HG03025 (cell line): ENCODE data around the gene SMARCD1.
A peak's percentile ranks its signal among the peaks of the same experiment; 100 is the strongest.

Experiments used
- ATAC-seq: cut with Tn5 transposase; IDR thresholded peaks from one replicate; pipeline ENCODE4 v1.9.1; 2021; ENCODE audit warnings: mild to moderate bottlenecking, moderate library complexity; ENCODE audit not compliant: unreplicated experiment, low FRiP score

SMARCD1 gene

GRCh38 chr12:50084775-50085614 is at the start of gene SMARCD1:
TSS of gene SMARCD1 (plus strand) at chr12:50085342. CDS start at chr12:50085370, 28 bp downstream.
- ATAC-seq: peak; percentile 76

DNA sequence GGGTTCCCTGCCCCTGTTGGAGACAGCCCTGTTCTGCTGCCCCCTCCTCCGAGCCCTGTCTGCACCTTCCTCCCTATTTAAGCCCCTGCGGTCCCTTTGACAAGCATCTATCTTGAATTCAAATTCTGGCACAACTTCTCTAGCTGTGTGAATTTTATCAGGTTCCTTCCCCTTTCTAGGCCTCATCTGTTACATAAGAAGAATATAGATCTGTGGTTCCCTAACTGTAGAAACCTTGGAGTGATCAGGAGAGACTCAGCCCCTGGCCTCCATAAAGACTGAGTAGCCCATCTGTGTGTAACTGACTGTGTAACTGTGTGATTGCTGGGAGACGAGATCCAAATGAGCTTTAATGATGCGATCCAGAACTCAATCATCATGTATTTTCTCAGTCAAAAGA is 46.8 kb upstream of the SMARCD1 start:
- ATAC-seq: no peak

GRCh38 chr12:50039151-50039835 is 45.8 kb upstream of the SMARCD1 start:
- ATAC-seq: no peak

DNA sequence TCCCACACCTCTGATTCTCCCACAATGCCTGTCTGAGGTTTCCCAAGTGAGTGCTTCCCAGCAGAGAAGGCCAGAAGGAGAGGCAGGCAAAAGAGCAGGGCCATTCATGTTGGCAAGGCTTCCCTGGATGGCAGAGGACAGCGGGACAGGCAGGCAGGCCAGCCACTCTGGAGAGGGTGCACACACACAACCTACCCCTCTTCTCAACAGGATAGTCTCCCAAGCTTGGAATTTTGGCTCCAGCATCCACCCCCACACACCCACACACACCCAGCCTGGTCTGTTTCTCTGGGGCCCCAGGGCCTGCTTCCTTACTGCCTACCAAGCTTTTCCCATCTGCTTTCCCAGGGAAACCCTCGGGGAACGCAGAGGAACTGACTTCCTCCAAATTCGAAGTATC is 44.5 kb upstream of the SMARCD1 start:
- ATAC-seq: no peak

DNA sequence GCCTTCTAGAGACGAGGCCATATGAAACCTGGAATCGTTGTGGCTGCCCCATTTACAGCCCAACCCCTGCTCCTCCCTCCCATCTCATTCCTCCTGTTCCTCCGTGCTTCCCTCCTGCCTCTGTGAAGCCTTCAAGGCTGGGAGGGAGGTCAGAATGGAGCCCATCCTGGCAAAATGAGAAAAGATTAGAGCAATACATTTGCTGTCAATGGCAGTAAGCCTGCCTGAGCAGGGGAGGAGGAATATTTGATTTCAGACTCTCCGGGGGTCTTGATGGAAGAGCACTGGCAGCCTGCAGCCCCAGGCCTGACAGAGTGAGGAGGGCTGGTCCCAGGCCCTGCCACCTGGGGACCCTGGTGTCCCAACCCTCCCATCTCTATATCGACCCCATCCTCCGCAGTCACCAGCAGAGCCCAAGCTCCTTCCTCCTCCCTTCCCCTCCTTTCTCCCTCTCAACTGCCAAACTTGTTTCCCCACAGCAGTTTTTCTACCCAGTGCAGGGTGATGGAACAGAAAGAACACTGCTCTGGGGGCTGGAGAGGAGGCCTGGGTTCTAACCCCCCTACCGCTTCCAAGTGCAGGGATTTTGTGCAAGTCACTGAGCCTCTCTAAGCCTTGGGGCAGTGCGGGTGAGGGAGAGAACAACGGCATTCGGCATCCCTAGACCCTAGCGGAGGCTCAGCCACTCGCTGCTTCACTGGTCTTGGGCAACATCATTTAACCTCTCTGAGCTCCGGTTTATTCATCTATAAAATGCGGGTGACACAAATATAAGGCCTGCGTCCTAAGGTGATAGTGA is 43.9 kb upstream of the SMARCD1 start:
- no peak for ATAC-seq

DNA sequence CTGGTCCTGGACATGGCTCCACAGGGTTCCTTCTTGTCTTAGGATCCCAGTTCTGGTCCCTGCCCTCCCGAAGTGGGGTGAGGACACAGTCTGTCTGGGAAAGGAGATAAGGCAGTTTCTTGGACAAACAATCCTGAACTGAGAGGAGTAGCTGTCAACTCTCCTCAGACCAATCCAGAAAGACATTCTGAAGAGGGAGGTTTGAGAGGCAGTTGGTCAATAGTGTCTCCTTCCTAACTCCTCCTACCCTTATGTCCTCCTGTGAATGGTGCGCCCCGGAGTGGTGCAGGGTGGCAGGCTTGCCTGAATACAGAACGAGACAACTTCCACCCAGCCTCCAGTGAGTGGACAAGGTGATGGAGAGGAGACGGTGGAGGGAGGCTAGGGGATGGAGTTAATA is 43.2 kb upstream of the SMARCD1 start:
- ATAC-seq: no peak

DNA sequence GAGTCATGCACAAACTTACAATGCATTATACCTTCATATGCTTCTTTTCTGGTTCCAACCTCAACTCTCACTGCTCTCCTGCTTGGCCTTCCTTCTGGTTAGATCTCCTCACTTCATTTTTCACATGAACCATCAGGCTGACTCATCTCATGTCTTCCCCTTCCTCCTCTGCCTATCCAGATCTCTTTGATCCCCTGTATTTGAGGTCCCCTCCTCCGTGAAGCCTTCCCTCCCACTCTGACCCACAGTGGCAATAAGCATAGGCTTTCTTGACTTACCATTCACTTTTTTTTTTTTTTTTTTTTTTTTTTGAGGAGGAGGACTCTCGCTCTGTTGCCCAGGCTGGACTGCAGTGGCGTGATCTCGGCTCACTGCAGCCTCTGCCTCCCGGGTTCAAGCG is 42.4 kb upstream of the SMARCD1 start:
- ATAC-seq: no peak

GRCh38 chr12:50043308-50043707 is 41.8 kb upstream of the SMARCD1 start:
- ATAC-seq: no peak

DNA sequence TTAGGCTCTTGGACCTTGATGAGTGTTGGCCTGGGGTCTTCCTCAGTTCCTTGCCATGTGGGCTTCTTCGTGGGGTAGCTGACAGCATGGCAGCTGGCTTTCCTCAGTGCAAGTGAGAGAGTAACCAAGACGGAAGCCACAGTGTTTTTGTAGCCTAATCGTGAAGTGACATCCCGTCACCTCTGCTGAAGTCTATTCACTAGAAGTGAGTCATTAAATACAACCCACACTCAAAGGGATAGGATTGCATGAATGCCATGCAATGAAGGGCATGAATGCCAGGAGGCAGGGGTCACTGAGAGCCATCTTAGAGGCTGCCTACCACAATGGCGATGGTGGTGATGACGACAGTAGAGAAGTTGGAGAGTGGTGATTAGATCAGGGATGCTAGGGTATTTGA is 41.3 kb upstream of the SMARCD1 start:
- no peak for ATAC-seq

DNA sequence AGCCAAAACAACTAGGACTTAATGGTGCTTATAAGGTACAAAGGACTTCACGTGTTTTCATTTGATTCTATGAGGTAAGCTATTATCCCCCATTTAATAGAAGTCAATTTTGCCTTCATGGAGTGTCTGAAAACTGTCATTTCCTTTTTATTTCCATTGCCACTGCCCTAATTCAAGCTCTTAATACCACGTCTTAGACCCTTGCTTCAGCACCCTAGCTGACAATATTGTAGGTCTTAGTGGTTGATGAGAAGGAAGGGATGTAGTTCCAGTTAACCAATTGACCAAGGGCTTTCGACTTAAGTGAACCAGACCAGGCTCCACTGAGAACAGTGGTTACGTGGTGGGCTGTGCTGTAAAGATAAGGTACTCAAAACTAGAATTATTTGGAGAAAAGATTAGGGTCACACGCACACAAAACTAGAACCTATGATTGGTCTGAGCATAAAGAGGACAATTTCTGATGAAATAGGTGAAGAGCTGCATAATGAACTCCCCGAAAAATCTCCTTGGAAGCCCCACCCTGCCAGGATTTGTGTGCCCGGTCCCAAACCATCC is 37.4 kb upstream of the SMARCD1 start:
- ATAC-seq: no peak

DNA sequence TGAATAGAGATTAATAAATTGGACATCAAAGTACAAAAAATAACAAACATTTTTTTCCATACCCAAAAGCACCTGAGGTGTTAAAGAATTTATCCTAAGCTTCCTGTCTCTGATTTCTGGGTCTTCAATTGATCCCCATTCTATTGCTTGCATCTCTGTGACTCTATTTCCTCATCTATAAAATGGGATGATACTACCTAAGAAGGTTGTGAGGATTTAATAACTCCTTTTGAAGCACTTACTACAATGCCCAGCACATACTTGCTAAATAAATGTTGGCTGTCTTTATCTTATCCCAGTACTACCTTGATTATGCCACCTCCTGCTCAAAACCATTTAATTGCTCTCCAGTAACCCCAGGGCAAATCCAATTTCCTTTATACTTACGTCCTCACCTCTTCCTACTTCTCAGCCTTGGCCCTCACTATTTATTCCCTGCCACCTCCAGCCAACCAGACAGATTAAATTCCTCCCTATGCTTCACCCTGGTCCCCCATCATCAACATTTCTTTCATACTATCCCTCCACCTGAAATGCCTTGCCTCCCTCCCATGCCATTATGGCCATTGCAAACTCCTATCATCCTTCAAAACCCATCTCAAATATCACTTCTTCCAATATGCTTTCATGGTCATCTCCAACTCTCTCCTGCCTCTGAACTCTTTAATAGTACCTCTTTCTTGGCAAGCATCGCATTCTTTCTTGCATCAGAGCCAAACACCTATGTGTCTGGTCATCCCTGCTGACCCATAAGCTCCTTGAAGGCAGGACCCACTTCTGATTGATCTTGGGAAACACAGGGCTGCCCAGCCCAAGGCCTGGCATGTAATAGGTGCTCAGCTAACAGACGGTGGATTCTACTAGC is 35.7 kb upstream of the SMARCD1 start:
- no peak for ATAC-seq

DNA sequence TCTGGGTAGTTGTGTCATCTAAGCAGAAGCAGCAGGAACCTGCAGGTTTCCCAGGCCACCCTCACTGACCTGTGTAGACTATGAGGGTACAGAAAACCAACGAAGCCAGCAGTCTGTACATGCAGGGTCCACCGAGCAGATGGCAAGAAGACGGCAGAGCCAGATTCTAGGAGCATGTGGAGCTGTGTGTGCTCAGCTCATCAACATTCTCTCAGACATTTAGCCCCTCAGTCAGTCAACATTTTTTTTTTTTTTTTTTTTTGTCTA is 35.1 kb upstream of the SMARCD1 start:
- no peak for ATAC-seq

DNA sequence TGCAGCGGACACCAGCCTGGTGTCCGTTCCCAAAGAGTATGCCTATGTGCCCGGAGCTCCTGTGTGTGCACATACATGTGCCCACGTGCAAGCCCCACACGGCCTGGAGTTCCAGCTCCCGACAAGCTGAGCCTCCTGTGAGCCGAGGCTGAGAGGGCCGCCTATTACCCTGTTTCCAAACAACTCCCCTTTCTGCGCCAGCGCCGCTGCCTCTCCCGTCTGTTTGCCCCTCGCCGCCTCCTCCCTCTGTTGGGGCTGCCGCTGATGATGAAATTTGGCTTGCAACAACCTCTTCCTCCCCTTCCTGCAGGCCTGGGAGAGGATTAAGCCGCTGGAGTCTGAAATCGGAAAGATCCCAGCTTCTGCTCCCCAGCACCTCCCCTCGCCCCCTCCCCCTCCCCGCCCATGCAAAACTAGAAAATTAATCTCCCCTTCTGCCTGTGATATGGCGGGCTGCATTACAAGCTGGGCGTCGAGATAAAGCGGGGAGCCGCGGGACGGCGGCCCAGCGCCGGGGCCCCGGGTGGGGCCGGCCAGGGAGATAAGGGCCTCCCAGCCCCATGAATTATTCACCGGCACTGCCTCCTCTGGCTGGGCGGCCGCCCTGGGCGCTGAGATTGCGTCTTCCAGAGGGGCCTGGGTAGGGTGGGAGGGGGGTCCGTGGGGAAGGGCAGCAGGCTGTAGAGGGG is 34.6 kb upstream of the SMARCD1 start:
- no peak for ATAC-seq

GRCh38 chr12:50051101-50051806 is 33.9 kb upstream of the SMARCD1 start:
- no peak for ATAC-seq

DNA sequence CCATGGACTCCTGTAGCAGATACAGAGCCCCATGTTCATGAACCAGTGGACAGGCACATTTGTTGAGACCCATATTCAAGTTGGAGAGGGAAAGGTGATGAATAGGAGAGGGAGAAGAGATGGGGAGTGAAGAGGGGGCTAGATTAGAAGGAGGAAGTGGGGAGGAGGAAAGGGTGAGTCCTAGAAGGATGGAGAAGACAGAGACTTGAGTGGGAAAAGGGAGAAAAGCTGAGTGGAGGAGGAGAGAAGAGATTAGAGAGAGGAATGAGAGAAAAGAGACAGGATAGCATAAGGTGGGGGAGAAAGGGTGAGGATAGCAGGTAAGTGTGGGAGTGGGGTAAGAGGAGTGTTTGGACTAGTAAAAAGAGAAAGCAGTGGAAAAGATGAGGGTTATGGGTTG is 32.6 kb upstream of the SMARCD1 start:
- ATAC-seq: no peak

DNA sequence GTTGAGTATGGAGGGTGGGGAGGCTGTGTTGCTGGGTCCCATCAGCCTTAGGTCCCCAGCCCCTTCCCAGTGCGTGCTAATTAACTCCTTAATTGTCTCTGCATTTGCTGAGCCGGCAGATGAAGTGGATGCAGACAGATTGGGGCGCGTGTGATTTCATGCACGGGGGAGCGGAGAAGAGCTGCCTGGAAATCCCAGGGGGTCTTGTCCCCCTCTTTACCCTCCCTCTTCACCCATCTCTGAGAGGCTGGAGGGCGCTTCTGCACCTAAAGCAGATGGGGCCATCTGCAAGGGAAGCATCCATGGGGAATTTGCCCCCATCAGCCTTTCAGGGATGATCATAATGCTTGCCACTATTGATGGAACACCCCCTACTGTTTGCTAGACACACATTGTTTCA is 32.2 kb upstream of the SMARCD1 start:
- ATAC-seq: no peak

DNA sequence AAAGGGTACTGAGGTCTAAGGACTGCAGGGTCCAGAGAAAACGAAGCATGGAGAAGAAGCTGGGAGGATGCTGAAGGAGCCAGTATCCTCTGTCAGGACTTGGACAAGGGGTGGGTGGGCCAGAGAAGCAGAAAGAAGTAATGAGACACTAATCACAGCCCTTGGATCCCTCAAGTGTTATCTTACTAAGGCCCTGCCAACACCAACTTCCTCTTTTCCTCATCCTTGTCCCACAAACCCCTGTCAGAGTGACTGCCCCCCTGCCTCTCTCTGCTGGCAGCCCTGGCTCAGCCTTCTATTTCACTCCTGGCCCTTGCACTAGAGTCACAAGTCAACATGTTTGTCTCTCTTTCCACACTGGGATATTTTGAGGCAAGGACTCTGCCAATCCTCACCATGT is 31.6 kb upstream of the SMARCD1 start:
- ATAC-seq: no peak

DNA sequence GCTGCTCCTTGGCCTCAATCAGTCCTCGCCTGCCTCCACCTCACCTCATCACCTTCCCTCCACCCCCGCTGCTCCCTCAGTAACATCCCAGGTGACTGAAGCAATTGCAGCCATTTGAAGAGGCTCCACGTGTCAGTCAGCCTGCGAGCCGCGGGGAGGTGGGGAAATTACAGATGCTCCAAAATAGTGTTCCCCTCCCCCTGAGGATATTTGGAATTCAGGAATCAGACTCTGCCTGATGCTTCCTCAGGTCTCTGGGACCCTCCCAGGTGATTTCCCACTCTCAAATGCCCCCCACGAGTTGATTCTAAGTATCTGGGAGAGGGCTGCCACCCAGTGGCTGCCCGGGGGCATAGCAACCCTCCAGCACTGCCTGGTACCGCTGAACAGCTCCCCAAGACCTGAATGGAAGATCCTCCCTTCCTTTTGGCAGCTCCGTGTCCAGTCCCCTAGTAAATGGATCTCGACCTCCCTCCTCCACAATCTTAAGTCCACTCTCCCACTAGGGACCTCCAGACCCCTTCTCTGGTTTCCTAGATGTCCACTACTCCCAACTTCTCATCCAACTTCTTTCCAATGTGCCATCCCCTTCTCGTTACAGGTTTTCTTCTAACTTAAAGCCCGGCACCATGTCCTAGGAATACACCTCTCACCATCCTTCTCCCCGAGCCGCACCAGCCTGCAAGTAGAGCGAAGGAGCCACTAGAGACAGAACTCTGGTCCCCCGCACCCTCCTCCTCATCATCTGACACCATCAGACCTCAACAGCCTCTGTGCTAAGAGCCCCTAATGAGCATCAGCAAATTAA is 29.1 kb upstream of the SMARCD1 start:
- ATAC-seq: no peak
